Fibroblast of skin of back (primary cell): ENCODE data around the gene ZNF180. TPM values are rescaled to one million over a fixed set of nuclear protein-coding genes. Genes with fewer than 3 reads are reported as not detected.
A peak's percentile ranks its signal among the peaks of the same experiment; 100 is the strongest.
"Not testable (repeated sequence)": the region's sequence is repeated elsewhere in the genome, so short reads cannot be mapped to it uniquely, and the experiment has no call there.

ENCODE experiments used
- DNase-seq: peaks from one replicate; pipeline ENCODE4 v3.0.0-alpha.2; 2013
- polyA plus RNA-seq, 2 experiments: library from polyadenylated mRNA; unstranded; fragments of 120-200 nt; gene quantifications; one replicate each; pipeline ENCODE4 v1.2.1, GENCODE V29; 2013; ENCODE audit not compliant: insufficient read length in 2 of 2

ZNF180 gene
- 5.0 TPM for polyA plus RNA-seq (2013, experiment 1 of 2; ENCODE audit: insufficient read length)
- 3.7 TPM for polyA plus RNA-seq (2013, experiment 2 of 2; ENCODE audit: insufficient read length)

- peak; percentile 93 for DNase-seq
Observed at GRCh38 chr19:44499962-44500949, at the start of gene ZNF180. TSS of gene ZNF180 (minus strand) at chr19:44500522. CDS start at chr19:44497334, 3,188 bp downstream.

GRCh38 chr19:44549507-44549906, 49.2 kb upstream of the ZNF180 start:
- DNase-seq = no peak

- DNase-seq = peak; percentile 35
Observed at GRCh38 chr19:44548736-44549135, 48.4 kb upstream of the ZNF180 start.

- no peak for DNase-seq
Observed at GRCh38 chr19:44544031-44544430, 43.7 kb upstream of the ZNF180 start.

- no peak for DNase-seq
Observed at GRCh38 chr19:44542671-44543070, 42.3 kb upstream of the ZNF180 start.

GRCh38 chr19:44540736-44541135, 40.4 kb upstream of the ZNF180 start:
- no peak for DNase-seq

GRCh38 chr19:44539991-44540390, 39.7 kb upstream of the ZNF180 start:
- DNase-seq = no peak

- no peak for DNase-seq
Observed at GRCh38 chr19:44539236-44539826, 39.0 kb upstream of the ZNF180 start.

GRCh38 chr19:44535361-44535760, 35.0 kb upstream of the ZNF180 start:
- not testable (repeated sequence) for DNase-seq

GRCh38 chr19:44532819-44533218, 32.5 kb upstream of the ZNF180 start:
- no peak for DNase-seq

GRCh38 chr19:44530777-44531176, 30.5 kb upstream of the ZNF180 start:
- DNase-seq = no peak

GRCh38 chr19:44529536-44529935, 29.2 kb upstream of the ZNF180 start, which contains the start of gene CEACAM20:
TSS of gene CEACAM20 (minus strand) at chr19:44529675. CDS start at chr19:44529509, 166 bp downstream.
- DNase-seq = no peak

GRCh38 chr19:44527554-44527953, 27.2 kb upstream of the ZNF180 start:
- DNase-seq = no peak

GRCh38 chr19:44525721-44526430, 25.6 kb upstream of the ZNF180 start:
- no peak for DNase-seq

GRCh38 chr19:44521370-44521769, 21.0 kb upstream of the ZNF180 start:
- no peak for DNase-seq

GRCh38 chr19:44517146-44517545, 16.8 kb upstream of the ZNF180 start:
- no peak for DNase-seq

- no peak for DNase-seq
Observed at GRCh38 chr19:44515907-44516306, 15.6 kb upstream of the ZNF180 start.

- no peak for DNase-seq
Observed at GRCh38 chr19:44515031-44515430, 14.7 kb upstream of the ZNF180 start.

GRCh38 chr19:44512326-44513298, 12.3 kb upstream of the ZNF180 start:
- peak; percentile 20 for DNase-seq

GRCh38 chr19:44509478-44509877, 9.2 kb upstream of the ZNF180 start:
- DNase-seq = no peak

GRCh38 chr19:44499559-44499958, 763 bp downstream of the ZNF180 start:
- DNase-seq = no peak

GRCh38 chr19:44498988-44499387, 1.3 kb downstream of the ZNF180 start:
- no peak for DNase-seq
